Bronchial epithelial cell (primary cell): ENCODE results near the gene ATXN2. TPM values are rescaled to one million over a fixed set of nuclear protein-coding genes. Genes with fewer than 3 reads are reported as not detected.

Source experiments
- DNase-seq: peaks from one replicate; pipeline ENCODE4 v3.0.0-alpha.2; 2010; ENCODE audit warnings: low read depth
- FAIRE-seq: peaks from 2 replicates; lab custom pipeline; 2011; peaks lifted over from hg19 to GRCh38; lab: Jason Lieb, UNC
- H3K27me3 ChIP-seq: 2 replicates; pipeline ENCODE4 v1.5.1; 2011; ENCODE audit warnings: low read length; ENCODE audit not compliant: control insufficient read depth, insufficient read depth
- H3K36me3 ChIP-seq: 2 replicates; pipeline ENCODE4 v1.5.1; 2011; ENCODE audit warnings: low read length; ENCODE audit not compliant: control insufficient read depth, insufficient read depth
- H3K4me3 ChIP-seq: 2 replicates; pipeline ENCODE4 v1.5.1; 2011; ENCODE audit warnings: mild to moderate bottlenecking, low read depth, low read length, control low read depth
- total RNA-seq: library from RNA; depleted of rRNA; stranded (reverse); fragments of >200 nt; gene quantifications from 2 replicates; pipeline ENCODE4 v1.2.1, GENCODE V29; 2014
- TF ChIP-seq, protein P1 (sequence below): IDR thresholded peaks from 2 replicates; pipeline ENCODE4 v1.5.1; 2011; ENCODE audit warnings: mild to moderate bottlenecking, moderate library complexity, low read length, control low read depth, inconsistent platforms; ENCODE audit not compliant: insufficient read depth, severe bottlenecking

Gene ATXN2
- total RNA-seq, 1 donor from 2014 or later = 8.7 TPM

DNA sequence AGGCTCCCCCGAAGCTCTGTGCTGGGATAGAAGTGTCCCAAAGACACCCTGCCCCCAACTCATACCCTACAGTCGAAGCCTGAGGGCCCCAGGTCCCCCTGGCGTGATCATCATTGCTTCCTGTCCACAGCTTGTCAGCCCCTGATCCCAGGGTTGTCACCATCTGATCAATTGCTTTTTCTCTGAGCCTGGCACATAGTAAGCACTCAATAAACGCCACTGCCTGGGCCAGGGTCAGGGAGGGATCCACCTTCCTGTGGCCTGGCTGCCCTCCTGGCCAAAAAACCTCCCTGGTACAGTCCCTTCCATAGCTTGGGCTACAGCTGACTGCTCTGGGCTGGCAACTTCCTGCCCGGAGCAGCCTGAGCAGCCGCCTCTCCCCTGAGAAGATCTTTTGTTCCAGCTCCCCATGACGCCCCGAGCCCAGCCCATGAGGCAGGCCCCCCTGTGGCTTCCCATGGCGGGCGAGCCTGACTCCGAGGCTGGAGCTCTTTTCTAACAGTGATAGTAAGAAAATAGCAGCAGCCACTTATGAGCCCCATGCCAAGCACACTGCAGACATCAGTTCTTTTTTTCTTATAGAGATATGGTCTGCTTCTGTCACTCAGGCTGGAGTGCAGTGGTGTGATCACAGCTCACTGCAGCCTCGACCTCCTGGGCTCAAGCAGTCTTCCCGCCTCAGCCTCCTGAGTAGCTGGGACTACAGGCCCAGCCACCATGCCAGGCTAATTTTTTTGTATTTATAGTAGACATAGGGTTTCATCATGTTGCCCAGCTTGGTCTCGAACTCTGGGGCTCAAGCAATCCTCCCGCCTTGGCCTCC lies 186.9 kb downstream of the ATXN2 start:
- Histone ChIP-seq H3K36me3 (peaks cover 1% of the 10 kb centered on the region), H3K4me3 (no peak overlapping the region), H3K27me3 (no peaks in the 10 kb centered on the region)
- DNase-seq = no peak
- FAIRE-seq = no peak
- TF ChIP-seq, protein P1, sequence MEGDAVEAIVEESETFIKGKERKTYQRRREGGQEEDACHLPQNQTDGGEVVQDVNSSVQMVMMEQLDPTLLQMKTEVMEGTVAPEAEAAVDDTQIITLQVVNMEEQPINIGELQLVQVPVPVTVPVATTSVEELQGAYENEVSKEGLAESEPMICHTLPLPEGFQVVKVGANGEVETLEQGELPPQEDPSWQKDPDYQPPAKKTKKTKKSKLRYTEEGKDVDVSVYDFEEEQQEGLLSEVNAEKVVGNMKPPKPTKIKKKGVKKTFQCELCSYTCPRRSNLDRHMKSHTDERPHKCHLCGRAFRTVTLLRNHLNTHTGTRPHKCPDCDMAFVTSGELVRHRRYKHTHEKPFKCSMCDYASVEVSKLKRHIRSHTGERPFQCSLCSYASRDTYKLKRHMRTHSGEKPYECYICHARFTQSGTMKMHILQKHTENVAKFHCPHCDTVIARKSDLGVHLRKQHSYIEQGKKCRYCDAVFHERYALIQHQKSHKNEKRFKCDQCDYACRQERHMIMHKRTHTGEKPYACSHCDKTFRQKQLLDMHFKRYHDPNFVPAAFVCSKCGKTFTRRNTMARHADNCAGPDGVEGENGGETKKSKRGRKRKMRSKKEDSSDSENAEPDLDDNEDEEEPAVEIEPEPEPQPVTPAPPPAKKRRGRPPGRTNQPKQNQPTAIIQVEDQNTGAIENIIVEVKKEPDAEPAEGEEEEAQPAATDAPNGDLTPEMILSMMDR = no peak

DNA sequence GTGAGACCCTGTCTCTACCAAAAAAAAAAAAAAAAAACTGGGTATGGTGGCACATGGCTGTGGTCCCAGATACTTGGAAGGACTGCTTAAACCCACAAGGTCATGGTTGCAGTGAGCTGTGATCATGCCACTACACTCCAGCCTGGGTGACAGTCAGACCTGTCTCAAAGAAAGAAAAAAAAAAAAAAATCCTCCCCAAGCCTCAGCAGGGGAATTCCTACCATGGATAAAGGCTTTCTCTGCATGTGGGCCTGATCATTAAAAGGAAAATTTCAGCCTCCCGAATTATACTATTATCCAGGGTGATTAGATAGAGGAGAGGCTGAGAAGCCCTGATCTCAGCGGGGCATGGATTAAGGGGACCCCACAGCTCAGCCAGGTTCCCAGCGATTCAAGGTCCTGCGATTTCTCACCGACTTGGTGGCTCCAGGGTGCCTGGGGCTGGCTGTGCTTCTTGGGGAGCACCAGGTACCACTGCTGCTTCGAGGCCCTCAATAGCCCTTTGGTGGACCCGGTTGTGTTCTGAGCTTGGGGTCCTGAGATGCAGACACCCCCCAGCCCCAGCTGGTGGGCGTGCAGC lies 187.8 kb downstream of the ATXN2 start:
- TF ChIP-seq, protein P1 = no peak
- no peak overlapping the region for H3K4me3 ChIP-seq
- FAIRE-seq = no peak
- DNase-seq = no peak
- H3K36me3 ChIP-seq = peaks cover 1% of the 10 kb centered on the region
- no peaks in the 10 kb centered on the region for H3K27me3 ChIP-seq

DNA sequence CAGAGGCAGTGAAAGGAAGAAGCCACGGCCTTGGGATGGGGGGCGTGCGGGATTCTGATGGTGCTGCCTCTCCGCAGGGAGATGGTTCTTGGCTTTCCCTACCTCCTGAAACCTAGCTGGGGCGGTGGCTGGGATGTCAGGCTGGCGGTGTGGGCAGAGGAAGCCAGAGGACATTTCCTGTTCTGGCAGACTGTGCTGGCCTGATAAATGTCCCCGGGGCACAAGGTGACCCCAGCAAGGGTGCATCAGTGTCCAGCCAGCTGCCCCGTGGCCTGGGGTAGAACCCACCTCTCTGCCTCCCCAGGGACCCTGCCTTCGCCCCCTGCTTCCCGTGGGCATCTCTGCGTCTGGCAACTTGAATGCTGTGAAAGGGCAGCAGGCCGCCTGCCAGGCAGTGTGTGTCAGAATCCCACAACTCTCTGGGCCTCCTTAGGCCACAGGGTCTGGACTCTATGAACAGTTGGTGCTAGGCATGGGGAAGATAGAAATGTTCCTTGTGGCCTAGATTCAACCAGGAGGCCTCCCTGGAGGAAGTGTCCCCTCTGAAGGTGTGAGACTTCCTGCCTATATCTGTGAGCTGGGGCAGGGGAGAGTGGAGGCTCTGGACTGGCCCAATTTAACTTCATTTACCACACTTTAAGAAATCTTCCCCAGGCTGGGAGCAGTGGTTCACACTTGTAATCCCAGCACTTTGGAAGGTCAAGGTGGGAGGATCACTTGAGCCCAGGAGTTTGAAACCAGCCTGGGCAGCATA lies 188.5 kb downstream of the ATXN2 start:
- Histone ChIP-seq H3K27me3 (no peaks in the 10 kb centered on the region), H3K36me3 (peaks cover 1% of the 10 kb centered on the region), H3K4me3 (no peak overlapping the region)
- TF ChIP-seq, protein P1 = no peak
- FAIRE-seq (no peak), DNase-seq (no peak)

DNA sequence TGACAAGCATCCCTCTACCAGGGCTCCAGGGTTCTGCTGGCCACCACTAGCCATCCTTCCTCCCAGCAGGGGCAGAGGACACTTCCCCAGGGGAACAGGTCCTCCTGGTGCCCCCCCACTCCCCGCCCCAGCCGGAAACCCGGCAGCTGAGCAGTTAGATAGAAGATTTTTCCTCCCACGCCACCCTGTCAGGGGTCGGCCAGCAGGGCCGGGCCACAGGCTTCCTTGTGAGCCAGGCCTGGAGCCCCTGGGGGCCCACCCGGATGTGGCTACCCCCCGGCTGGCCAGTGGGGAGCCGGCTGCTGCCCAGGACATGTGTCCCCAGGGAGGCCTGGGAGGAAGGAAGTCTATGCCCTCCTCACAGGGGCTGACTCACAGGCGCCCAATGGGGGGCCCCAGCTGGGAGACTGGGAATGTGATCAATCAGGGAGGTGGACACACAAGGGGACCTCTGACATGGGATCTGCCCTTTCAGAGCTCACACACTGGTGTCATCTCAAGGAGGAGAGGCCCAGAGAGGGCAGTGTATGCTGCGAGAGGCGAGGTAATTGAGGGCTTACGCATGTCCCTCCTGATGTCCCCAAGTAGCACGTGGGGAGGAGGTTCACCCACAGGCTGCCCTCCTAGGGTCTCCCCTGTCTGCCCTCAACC lies 189.2 kb downstream of the ATXN2 start:
- Histone ChIP-seq H3K36me3 (peaks cover 1% of the 10 kb centered on the region), H3K27me3 (no peaks in the 10 kb centered on the region), H3K4me3 (no peak overlapping the region)
- no peak for DNase-seq
- FAIRE-seq = no peak
- TF ChIP-seq, protein P1 = no peak

DNA sequence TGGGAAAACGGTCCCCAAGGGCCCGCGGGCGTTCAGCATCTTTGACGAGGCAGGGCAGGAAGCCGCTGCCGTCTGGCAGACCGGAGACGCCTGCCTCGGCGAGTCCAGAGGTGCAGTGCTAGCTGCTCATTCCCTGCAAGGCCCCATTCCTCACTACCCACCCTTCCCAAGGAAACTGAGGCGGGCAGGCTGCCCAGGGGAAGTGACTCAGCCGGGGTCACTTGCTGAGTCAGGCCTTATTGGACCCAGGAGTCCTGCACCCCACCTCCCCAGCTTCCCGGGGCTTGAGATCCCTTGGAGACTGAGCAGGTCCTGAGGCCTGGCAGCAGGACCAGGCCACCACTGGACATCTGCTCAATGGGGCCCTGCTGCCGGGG lies 189.7 kb downstream of the ATXN2 start:
- DNase-seq (no peak), FAIRE-seq (no peak)
- peaks cover 1% of the 10 kb centered on the region for H3K36me3 ChIP-seq
- H3K4me3 ChIP-seq = no peak overlapping the region
- H3K27me3 ChIP-seq = no peaks in the 10 kb centered on the region
- TF ChIP-seq, protein P1 = no peak
